ENCODE data around the gene HMGCLL1.

Gene HMGCLL1

GRCh38 chr6:55443238-55444134 is 135.5 kb downstream of the HMGCLL1 start:
- H3K36me3 ChIP-seq (ENCODE audit: insufficient read depth, low read length): no peaks in the 10 kb centered on the region
- H3K27me3 ChIP-seq (ENCODE audit: insufficient read depth, low read length): no peaks in the 10 kb centered on the region
- no peak overlapping the region for H3K9ac ChIP-seq (ENCODE audit: low read depth, low read length)
- no peaks in the 10 kb centered on the region for H3K9me3 ChIP-seq (ENCODE audit: insufficient read depth, low read depth, low read length)
- WGBS: 95% methylated on average over 6 of the region's 7 CpGs
- no peak overlapping the region for H3K4me3 ChIP-seq (ENCODE audit: low read length)
- H3K4me1 ChIP-seq (ENCODE audit: insufficient read depth, low read length): no peaks in the 10 kb centered on the region
- H3K27ac ChIP-seq (ENCODE audit: low read depth, low read length): no peak overlapping the region

DNA sequence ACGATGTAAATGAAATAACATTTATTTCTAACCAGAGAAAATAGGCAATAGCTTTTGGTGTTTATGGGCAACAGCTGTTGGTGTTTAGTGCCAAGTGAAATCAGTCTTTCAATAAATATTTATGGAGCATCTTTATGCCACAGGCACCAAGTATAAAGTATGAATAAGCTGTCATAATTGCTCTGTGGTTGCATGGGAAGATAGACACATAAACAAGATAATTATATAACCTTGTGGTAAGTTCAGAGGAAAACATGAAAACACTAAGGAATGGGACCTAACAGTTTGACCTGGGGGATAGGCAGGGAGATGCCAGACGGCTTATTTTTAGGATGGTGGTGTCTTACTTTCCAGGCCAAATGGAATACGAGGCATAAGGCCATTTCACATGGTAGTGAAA is 140.8 kb downstream of the HMGCLL1 start:
- no peaks in the 10 kb centered on the region for H3K36me3 ChIP-seq (ENCODE audit: insufficient read depth, low read length)
- WGBS: 96% methylated on average over 2 of the region's 3 CpGs
- H3K9ac ChIP-seq (ENCODE audit: low read depth, low read length): no peak overlapping the region
- H3K27me3 ChIP-seq (ENCODE audit: insufficient read depth, low read length): no peaks in the 10 kb centered on the region
- no peak overlapping the region for H3K4me3 ChIP-seq (ENCODE audit: low read length)
- H3K4me1 ChIP-seq (ENCODE audit: insufficient read depth, low read length): peaks cover 8% of the 10 kb centered on the region
- H3K27ac ChIP-seq (ENCODE audit: low read depth, low read length): no peak overlapping the region
- H3K9me3 ChIP-seq (ENCODE audit: insufficient read depth, low read depth, low read length): no peaks in the 10 kb centered on the region

DNA sequence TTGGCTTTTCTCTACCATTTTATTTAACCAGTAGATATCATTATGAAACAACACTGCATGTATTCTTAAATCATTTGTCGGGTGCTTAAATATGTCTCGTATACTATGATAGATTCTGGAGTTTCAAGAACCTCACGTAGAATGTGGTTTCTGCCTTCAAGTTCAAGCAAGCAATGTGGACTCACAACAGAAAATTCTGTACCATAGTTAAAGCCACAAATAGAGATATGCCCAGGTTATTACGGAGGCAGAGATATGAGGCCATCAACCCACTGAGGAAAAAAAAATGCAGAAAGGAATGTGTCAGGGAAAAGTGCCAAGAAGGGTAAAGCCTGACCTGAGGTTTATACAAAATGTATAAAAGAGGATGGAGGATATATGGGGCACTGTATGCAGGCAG is 141.9 kb downstream of the HMGCLL1 start:
- H3K36me3 ChIP-seq (ENCODE audit: insufficient read depth, low read length): no peaks in the 10 kb centered on the region
- H3K4me3 ChIP-seq (ENCODE audit: low read length): no peak overlapping the region
- H3K9ac ChIP-seq (ENCODE audit: low read depth, low read length): no peak overlapping the region
- H3K27me3 ChIP-seq (ENCODE audit: insufficient read depth, low read length): no peaks in the 10 kb centered on the region
- H3K9me3 ChIP-seq (ENCODE audit: insufficient read depth, low read depth, low read length): no peaks in the 10 kb centered on the region
- 97% methylated on average over 4 of the region's 4 CpGs for WGBS
- no peak overlapping the region for H3K27ac ChIP-seq (ENCODE audit: low read depth, low read length)
- peaks cover 11% of the 10 kb centered on the region for H3K4me1 ChIP-seq (ENCODE audit: insufficient read depth, low read length)

GRCh38 chr6:55433446-55434130 is 145.4 kb downstream of the HMGCLL1 start:
- 42% methylated on average over 2 of the region's 2 CpGs for WGBS
- Histone ChIP-seq H3K36me3 (ENCODE audit: insufficient read depth, low read length) (no peaks in the 10 kb centered on the region), H3K4me3 (ENCODE audit: low read length) (no peak overlapping the region), H3K9ac (ENCODE audit: low read depth, low read length) (no peak overlapping the region), H3K27ac (ENCODE audit: low read depth, low read length) (no peak overlapping the region; the same call in 1 of the 2 replicates), H3K27me3 (ENCODE audit: insufficient read depth, low read length) (no peaks in the 10 kb centered on the region), H3K4me1 (ENCODE audit: insufficient read depth, low read length) (peaks cover 11% of the 10 kb centered on the region), H3K9me3 (ENCODE audit: insufficient read depth, low read depth, low read length) (no peaks in the 10 kb centered on the region)

DNA sequence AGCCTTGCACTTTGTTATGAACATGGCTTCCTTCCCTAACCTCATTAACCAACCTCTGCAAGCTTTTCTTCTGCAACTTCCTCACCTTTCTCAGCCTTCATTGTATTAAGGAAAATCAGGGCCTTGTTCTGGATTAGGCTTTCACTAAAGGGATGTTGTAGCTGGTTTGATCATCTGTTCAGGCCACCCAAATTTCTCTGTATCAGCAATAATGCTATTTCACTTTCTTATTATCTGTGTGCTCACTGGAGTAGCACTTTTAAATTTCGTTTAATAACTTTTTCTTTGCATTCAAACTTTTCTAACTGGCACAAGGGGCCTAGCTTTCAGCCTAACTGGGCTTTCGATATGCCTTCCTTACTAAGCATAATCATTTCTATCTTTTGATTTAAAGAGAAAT is 155.1 kb downstream of the HMGCLL1 start:
- no peak overlapping the region for H3K27ac ChIP-seq (ENCODE audit: low read depth, low read length)

GRCh38 chr6:55410674-55411073 is 168.3 kb downstream of the HMGCLL1 start:
- H3K9me3 ChIP-seq (ENCODE audit: insufficient read depth, low read depth, low read length): no peaks in the 10 kb centered on the region
- H3K27me3 ChIP-seq (ENCODE audit: insufficient read depth, low read length): no peaks in the 10 kb centered on the region
- no peaks in the 10 kb centered on the region for H3K36me3 ChIP-seq (ENCODE audit: insufficient read depth, low read length)
- H3K9ac ChIP-seq (ENCODE audit: low read depth, low read length): no peak overlapping the region
- H3K27ac ChIP-seq (ENCODE audit: low read depth, low read length): no peak overlapping the region
- peaks cover 6% of the 10 kb centered on the region; the same call in 1 of the 2 replicates for H3K4me1 ChIP-seq (ENCODE audit: insufficient read depth, low read length)
- H3K4me3 ChIP-seq (ENCODE audit: low read length): no peak overlapping the region

More for the DNA sequence above, 155.1 kb downstream of the HMGCLL1 start:
- no peak overlapping the region for H3K9ac ChIP-seq (ENCODE audit: low read depth, low read length)
- H3K27me3 ChIP-seq (ENCODE audit: insufficient read depth, low read length): no peaks in the 10 kb centered on the region
- no peak overlapping the region for H3K4me3 ChIP-seq (ENCODE audit: low read length)
- WGBS: 93% methylated on average over 2 of the region's 2 CpGs
- no peaks in the 10 kb centered on the region for H3K36me3 ChIP-seq (ENCODE audit: insufficient read depth, low read length)
- H3K9me3 ChIP-seq (ENCODE audit: insufficient read depth, low read depth, low read length): no peaks in the 10 kb centered on the region
- H3K4me1 ChIP-seq (ENCODE audit: insufficient read depth, low read length): no peaks in the 10 kb centered on the region

DNA sequence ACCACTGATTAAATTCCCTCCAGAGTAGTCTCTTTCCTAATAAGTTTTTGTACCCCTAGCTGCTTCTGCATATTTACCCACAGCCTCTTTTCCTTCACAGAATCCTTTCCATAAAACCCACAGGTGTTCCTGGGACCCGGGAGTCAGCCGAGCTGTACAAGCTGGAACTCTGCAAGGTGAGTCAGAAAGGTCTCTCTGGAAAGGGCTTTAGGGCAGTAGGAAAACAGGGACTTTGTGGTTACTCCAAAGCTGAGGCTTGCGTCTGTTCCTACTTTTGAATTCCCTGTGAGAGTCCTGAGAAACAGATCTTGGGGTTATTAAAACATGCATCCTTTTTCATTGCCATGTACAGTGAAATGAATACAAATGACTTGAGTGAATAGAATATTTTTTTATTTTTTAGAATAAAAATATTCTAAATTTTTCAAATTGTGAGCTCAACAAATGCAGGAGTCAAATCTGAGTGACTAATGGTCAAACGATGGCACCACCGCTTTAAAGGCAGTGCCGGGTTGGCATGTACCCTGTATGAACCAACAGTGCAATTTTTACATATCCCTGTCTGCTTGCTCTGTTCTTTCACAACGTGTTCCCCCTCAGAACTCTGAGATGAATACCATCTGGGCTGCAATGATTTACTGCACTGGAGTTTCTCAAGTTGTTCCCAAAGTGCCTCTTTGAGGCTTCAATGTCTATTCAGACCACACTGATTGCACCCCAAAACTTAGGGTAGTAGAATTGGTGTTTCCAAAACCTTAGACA is 173.3 kb downstream of the HMGCLL1 start:
- no peaks in the 10 kb centered on the region for H3K9me3 ChIP-seq (ENCODE audit: insufficient read depth, low read depth, low read length)
- no peaks in the 10 kb centered on the region for H3K36me3 ChIP-seq (ENCODE audit: insufficient read depth, low read length)
- no peak overlapping the region for H3K9ac ChIP-seq (ENCODE audit: low read depth, low read length)
- H3K27me3 ChIP-seq (ENCODE audit: insufficient read depth, low read length): no peaks in the 10 kb centered on the region
- no peak overlapping the region for H3K27ac ChIP-seq (ENCODE audit: low read depth, low read length)
- no peak overlapping the region for H3K4me3 ChIP-seq (ENCODE audit: low read length)
- 93% methylated on average over 7 of the region's 7 CpGs for WGBS
- H3K4me1 ChIP-seq (ENCODE audit: insufficient read depth, low read length): no peaks in the 10 kb centered on the region

DNA sequence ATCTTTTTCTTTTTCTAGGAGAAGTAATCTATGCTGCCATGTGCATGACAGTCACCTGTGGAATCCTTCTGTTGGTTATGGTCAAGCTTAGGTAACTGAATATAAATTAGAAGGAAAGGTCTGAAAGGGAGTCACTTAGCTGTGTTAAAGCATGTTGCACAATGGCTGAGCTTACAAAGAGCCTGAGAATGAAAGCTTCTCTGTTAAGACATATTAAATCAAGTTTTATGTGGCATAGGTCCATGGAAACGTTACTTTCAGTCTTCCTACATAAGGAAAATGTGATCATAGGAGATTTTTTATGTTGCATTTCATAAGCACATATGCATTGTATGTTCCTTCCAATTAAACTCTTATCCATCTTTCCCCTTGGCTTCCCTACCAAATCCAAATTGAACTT is 179.6 kb downstream of the HMGCLL1 start:
- Histone ChIP-seq H3K9me3 (ENCODE audit: insufficient read depth, low read depth, low read length) (no peaks in the 10 kb centered on the region), H3K36me3 (ENCODE audit: insufficient read depth, low read length) (no peaks in the 10 kb centered on the region), H3K27ac (ENCODE audit: low read depth, low read length) (no peak overlapping the region), H3K4me1 (ENCODE audit: insufficient read depth, low read length) (no peaks in the 10 kb centered on the region), H3K27me3 (ENCODE audit: insufficient read depth, low read length) (no peaks in the 10 kb centered on the region), H3K9ac (ENCODE audit: low read depth, low read length) (no peak overlapping the region), H3K4me3 (ENCODE audit: low read length) (no peak overlapping the region)
- no CpG with 5 or more reads among the region's 1 CpG for WGBS

GRCh38 chr6:55397986-55398385 is 181.0 kb downstream of the HMGCLL1 start:
- H3K27ac ChIP-seq (ENCODE audit: low read depth, low read length): no peak overlapping the region
- no peaks in the 10 kb centered on the region for H3K9me3 ChIP-seq (ENCODE audit: insufficient read depth, low read depth, low read length)
- no peaks in the 10 kb centered on the region for H3K27me3 ChIP-seq (ENCODE audit: insufficient read depth, low read length)
- 96% methylated on average over 3 of the region's 3 CpGs for whole genome bisulfite sequencing
- H3K4me1 ChIP-seq (ENCODE audit: insufficient read depth, low read length): no peaks in the 10 kb centered on the region
- no peaks in the 10 kb centered on the region for H3K36me3 ChIP-seq (ENCODE audit: insufficient read depth, low read length)
- H3K9ac ChIP-seq (ENCODE audit: low read depth, low read length): no peak overlapping the region
- H3K4me3 ChIP-seq (ENCODE audit: low read length): no peak overlapping the region

DNA sequence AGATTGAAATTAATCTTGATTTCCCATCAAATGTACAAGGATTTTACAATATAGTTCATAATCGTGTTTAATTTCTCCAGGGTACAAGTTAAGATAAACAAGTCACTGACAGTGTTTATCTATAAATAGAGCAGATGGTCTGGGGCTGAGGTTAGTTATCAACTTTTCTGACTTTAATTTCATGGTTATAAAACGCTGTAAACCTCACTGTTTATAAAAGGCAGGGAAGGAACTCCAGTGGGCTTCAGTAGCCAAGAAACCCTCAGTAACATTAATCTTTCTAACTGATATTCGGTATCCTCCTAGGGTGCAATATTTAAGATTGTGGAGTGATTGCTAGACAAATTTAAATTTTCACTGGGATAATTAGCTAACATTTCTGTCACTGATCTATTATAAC is 183.1 kb downstream of the HMGCLL1 start:
- no peak overlapping the region for H3K4me3 ChIP-seq (ENCODE audit: low read length)
- H3K9ac ChIP-seq (ENCODE audit: low read depth, low read length): no peak overlapping the region
- no peaks in the 10 kb centered on the region for H3K4me1 ChIP-seq (ENCODE audit: insufficient read depth, low read length)
- no peak overlapping the region for H3K27ac ChIP-seq (ENCODE audit: low read depth, low read length)
- no peaks in the 10 kb centered on the region for H3K36me3 ChIP-seq (ENCODE audit: insufficient read depth, low read length)
- H3K27me3 ChIP-seq (ENCODE audit: insufficient read depth, low read length): no peaks in the 10 kb centered on the region
- 91% methylated on average over 2 of the region's 3 CpGs for WGBS
- H3K9me3 ChIP-seq (ENCODE audit: insufficient read depth, low read depth, low read length): no peaks in the 10 kb centered on the region

DNA sequence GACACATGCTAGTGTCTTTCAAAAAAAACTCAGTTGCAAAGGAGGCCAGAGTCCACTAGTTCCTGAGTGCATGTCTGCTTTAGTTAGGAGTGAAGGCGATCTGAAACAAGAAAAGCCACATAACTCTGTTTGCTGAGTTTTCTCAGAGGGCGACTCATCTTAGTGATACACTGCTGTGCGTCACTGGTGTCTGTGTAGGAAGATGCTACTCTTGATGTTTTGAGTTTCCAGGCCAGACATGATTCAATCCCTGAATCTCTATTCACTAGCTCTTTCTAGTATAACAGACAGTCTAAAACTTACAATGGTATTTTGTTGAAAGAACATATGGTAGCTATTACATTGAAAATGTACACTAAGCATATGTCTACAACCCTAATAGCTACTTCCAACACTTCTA is 190.8 kb downstream of the HMGCLL1 start:
- 93% methylated on average over 3 of the region's 3 CpGs for WGBS
- Histone ChIP-seq H3K9me3 (ENCODE audit: insufficient read depth, low read depth, low read length) (no peaks in the 10 kb centered on the region), H3K9ac (ENCODE audit: low read depth, low read length) (no peak overlapping the region), H3K4me3 (ENCODE audit: low read length) (no peak overlapping the region), H3K27me3 (ENCODE audit: insufficient read depth, low read length) (no peaks in the 10 kb centered on the region), H3K4me1 (ENCODE audit: insufficient read depth, low read length) (0 out of 2 replicates have a peak, but pooled peaks cover 5% of the 10 kb centered on the region), H3K27ac (ENCODE audit: low read depth, low read length) (no peak overlapping the region), H3K36me3 (ENCODE audit: insufficient read depth, low read length) (no peaks in the 10 kb centered on the region)

All from HUES64 (cell line).